ENCODE results near the gene CENPU.

GRCh38 chr4:184731056-184731455 is 2.8 kb downstream of the CENPU start:
- no peak for TF ChIP-seq CTCF (IDR thresholded peaks at IDR 0.05; ENCODE audit: insufficient read depth, low read length)
- no peak for TF ChIP-seq REST (IDR thresholded peaks at IDR 0.05; ENCODE audit: insufficient replicate concordance, low read depth)
- TF ChIP-seq POLR2AphosphoS5 (IDR thresholded peaks at IDR 0.05; ENCODE audit: low read depth), result no peak
- TF ChIP-seq GABPA (IDR thresholded peaks at IDR 0.05; ENCODE audit: low read depth), result no peak
- TF ChIP-seq SPI1 (IDR thresholded peaks at IDR 0.05; ENCODE audit: borderline replicate concordance, low read depth), result no peak
